OCI-LY1 (cell line): Measurements from ENCODE around the gene ZNF471.

Experiments
- EZH2 ChIP-seq: fragments of 200-600 bp; sonication (generic), shearing (Covaris generic); IDR thresholded peaks from 2 replicates; pipeline ENCODE4 v1.8.0; 2017; ENCODE audit warnings: borderline replicate concordance, mixed run types, mild to moderate bottlenecking, antibody characterized with exemption, low read length, moderate library complexity, mixed read lengths
- TF ChIP-seq, protein P1 (sequence below): fragments of 200-600 bp; sonication (generic), shearing (Covaris generic); IDR thresholded peaks from 2 replicates; pipeline ENCODE4 v1.5.1; 2017; ENCODE audit warnings: mild to moderate bottlenecking, antibody characterized with exemption, low read length, moderate library complexity, mixed read lengths

DNA sequence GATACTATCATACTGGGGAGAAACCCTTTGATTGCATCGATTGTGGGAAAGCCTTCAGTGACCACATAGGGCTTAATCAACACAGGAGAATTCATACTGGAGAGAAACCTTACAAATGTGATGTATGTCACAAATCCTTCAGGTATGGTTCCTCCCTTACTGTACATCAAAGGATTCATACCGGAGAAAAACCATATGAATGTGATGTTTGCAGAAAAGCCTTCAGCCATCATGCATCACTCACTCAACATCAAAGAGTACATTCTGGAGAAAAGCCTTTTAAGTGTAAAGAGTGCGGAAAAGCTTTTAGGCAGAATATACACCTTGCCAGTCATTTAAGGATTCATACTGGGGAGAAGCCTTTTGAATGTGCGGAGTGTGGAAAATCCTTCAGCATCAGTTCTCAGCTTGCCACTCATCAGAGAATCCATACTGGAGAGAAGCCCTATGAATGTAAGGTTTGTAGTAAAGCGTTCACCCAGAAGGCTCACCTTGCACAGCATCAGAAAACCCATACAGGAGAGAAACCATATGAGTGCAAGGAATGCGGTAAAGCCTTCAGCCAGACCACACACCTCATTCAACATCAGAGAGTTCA, 46.7 kb downstream of the ZNF471 start:
- TF ChIP-seq, protein P1, sequence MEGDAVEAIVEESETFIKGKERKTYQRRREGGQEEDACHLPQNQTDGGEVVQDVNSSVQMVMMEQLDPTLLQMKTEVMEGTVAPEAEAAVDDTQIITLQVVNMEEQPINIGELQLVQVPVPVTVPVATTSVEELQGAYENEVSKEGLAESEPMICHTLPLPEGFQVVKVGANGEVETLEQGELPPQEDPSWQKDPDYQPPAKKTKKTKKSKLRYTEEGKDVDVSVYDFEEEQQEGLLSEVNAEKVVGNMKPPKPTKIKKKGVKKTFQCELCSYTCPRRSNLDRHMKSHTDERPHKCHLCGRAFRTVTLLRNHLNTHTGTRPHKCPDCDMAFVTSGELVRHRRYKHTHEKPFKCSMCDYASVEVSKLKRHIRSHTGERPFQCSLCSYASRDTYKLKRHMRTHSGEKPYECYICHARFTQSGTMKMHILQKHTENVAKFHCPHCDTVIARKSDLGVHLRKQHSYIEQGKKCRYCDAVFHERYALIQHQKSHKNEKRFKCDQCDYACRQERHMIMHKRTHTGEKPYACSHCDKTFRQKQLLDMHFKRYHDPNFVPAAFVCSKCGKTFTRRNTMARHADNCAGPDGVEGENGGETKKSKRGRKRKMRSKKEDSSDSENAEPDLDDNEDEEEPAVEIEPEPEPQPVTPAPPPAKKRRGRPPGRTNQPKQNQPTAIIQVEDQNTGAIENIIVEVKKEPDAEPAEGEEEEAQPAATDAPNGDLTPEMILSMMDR: no peak
- TF ChIP-seq EZH2: no peak
